Activated T-helper 1 cell treated with anti-CD3 and anti-CD28 coated beads, Interleukin-12 subunit alpha, Interleukin-12 subunit beta, Interleukin-2, Interleukin-4 antibody, amounts not matched to agents 30 ng/mL and 10 ng/mL and 1 ng/mL, durations not matched to agents 14 hours and 24 hours and 36 hours (primary cell): ENCODE data around the gene EMC9. TPM values are rescaled to one million over a fixed set of nuclear protein-coding genes. Genes with fewer than 3 reads are reported as not detected.

Experiments
- DNase-seq: peaks from one replicate; pipeline ENCODE4 v3.0.0; 2021; ENCODE audit warnings: low spot score
- H3K27ac Mint-ChIP-seq: one replicate; pipeline ENCODE4 v1.8.0; 2021; ENCODE audit warnings: mild to moderate bottlenecking, mixed read lengths
- H3K27me3 Mint-ChIP-seq: one replicate; pipeline ENCODE4 v1.8.0; 2022; ENCODE audit warnings: mild to moderate bottlenecking, moderate library complexity, mixed read lengths; ENCODE audit not compliant: insufficient read depth
- H3K36me3 Mint-ChIP-seq: one replicate; pipeline ENCODE4 v1.8.0; 2021; ENCODE audit warnings: low read depth, mixed read lengths
- H3K4me1 Mint-ChIP-seq: one replicate; pipeline ENCODE4 v1.8.0; 2021; ENCODE audit warnings: low read depth, mixed read lengths
- H3K4me3 Mint-ChIP-seq: one replicate; pipeline ENCODE4 v1.8.0; 2021; ENCODE audit warnings: mild to moderate bottlenecking, moderate library complexity, mixed read lengths
- H3K9me3 Mint-ChIP-seq: one replicate; pipeline ENCODE4 v1.8.0; 2021; ENCODE audit warnings: mixed read lengths
- intact Hi-C: fragments of 100-400 bp; cut with micrococcal nuclease; formaldehyde crosslinking; loops from one replicate; pipeline ENCODE4 v1.15.1; 2024
- total RNA-seq: library from RNA; stranded (reverse); gene quantifications from 2 replicates; pipeline ENCODE4 v1.2.3, GENCODE V29; 2022

EMC9 gene
- total RNA-seq, 1 donor from 2014 or later, result 22.9 TPM

GRCh38 chr14:24089890-24090289, 51.5 kb downstream of the EMC9 start:
- Mint-ChIP-seq H3K36me3 (peaks cover under 1% of the 10 kb centered on the region), H3K9me3 (no peaks in the 10 kb centered on the region), H3K27me3 (no peaks in the 10 kb centered on the region), H3K4me3 (no peak overlapping the region), H3K4me1 (peaks cover 18% of the 10 kb centered on the region), H3K27ac (no peak overlapping the region)
- DNase-seq, result no peak
- intact Hi-C loops, result loop anchor here (1.0 to 5.0 kb wide), 4 partner anchors 18 to 103 kb away; partner anchors contain the start of gene DHRS4L2

Other genes with a start within 250 kb of the EMC9 start
- gene DHRS4, start 187.8 kb downstream of the EMC9 start, total RNA-seq, result 13.9 and 18.4 TPM in 2 replicates
- gene DHRS4L2, start 152.7 kb downstream of the EMC9 start, total RNA-seq, result 17.9 and 20.9 TPM in 2 replicates
- gene CARMIL3, start 89.6 kb downstream of the EMC9 start, total RNA-seq, result 3.0 and 3.4 TPM in 2 replicates
- not detected in 2 replicates for gene CPNE6, start 70.0 kb downstream of the EMC9 start, total RNA-seq
- gene PCK2, start 47.3 kb downstream of the EMC9 start, total RNA-seq, result 55.0 and 62.8 TPM in 2 replicates
- 69.9 and 71.6 TPM in 2 replicates for gene DCAF11, start 26.8 kb downstream of the EMC9 start, total RNA-seq
- 2.1 and 2.7 TPM in 2 replicates for gene NRL, start 26.6 kb downstream of the EMC9 start, total RNA-seq
- gene FITM1, start 10.9 kb downstream of the EMC9 start, total RNA-seq, result 0.26 TPM in 1 of 2 replicates, not detected in the other
- 291 and 295 TPM in 2 replicates for gene PSME1, start 5.4 kb downstream of the EMC9 start, total RNA-seq
- gene PSME2, start 5.0 kb upstream of the EMC9 start, total RNA-seq, result 575 and 588 TPM in 2 replicates
- 115 and 129 TPM in 2 replicates for gene RNF31, start 5.9 kb upstream of the EMC9 start, total RNA-seq
- 130 and 152 TPM in 2 replicates for gene IRF9, start 19.7 kb upstream of the EMC9 start, total RNA-seq
- gene REC8, start 30.5 kb upstream of the EMC9 start, total RNA-seq, result 27.8 and 28.9 TPM in 2 replicates
- gene IPO4, start 47.2 kb upstream of the EMC9 start, total RNA-seq, result 106 and 107 TPM in 2 replicates
- 34.5 and 35.3 TPM in 2 replicates for gene TM9SF1, start 53.9 kb upstream of the EMC9 start, total RNA-seq
- 0.42 and 0.49 TPM in 2 replicates for gene TSSK4, start 64.1 kb upstream of the EMC9 start, total RNA-seq
- 86.5 and 95.8 TPM in 2 replicates for gene CHMP4A, start 71.9 kb upstream of the EMC9 start, total RNA-seq
- gene MDP1, start 74.5 kb upstream of the EMC9 start, total RNA-seq, result 11.6 and 12.9 TPM in 2 replicates
- gene NEDD8, start 90.8 kb upstream of the EMC9 start, total RNA-seq, result 177 and 185 TPM in 2 replicates
- gene GMPR2, start 91.3 kb upstream of the EMC9 start, total RNA-seq, result 40.8 and 41.4 TPM in 2 replicates
- gene TINF2, start 101.0 kb upstream of the EMC9 start, total RNA-seq, result 90.9 and 95.9 TPM in 2 replicates
- gene TGM1, start 121.6 kb upstream of the EMC9 start, total RNA-seq, result 4.1 and 4.8 TPM in 2 replicates
- 52.2 and 54.4 TPM in 2 replicates for gene RABGGTA, start 130.0 kb upstream of the EMC9 start, total RNA-seq
- 7.5 TPM in 2 replicates for gene DHRS1, start 158.2 kb upstream of the EMC9 start, total RNA-seq
- 49.3 and 52.6 TPM in 2 replicates for gene NOP9, start 158.3 kb upstream of the EMC9 start, total RNA-seq
- 18.1 and 18.7 TPM in 2 replicates for gene CIDEB, start 166.4 kb upstream of the EMC9 start, total RNA-seq
- gene LTB4R2, start 168.5 kb upstream of the EMC9 start, total RNA-seq, result 8.9 and 10.3 TPM in 2 replicates
- 10.1 and 11.1 TPM in 2 replicates for gene LTB4R, start 169.9 kb upstream of the EMC9 start, total RNA-seq
- 0.93 and 1.5 TPM in 2 replicates for gene ADCY4, start 193.5 kb upstream of the EMC9 start, total RNA-seq
- 14.3 and 14.5 TPM in 2 replicates for gene RIPK3, start 198.4 kb upstream of the EMC9 start, total RNA-seq
- not detected in 2 replicates for gene NFATC4, start 226.6 kb upstream of the EMC9 start, total RNA-seq